BE2C (cell line): ENCODE results near the gene TMPRSS9.
"Not testable (repeated sequence)": the region's sequence is repeated elsewhere in the genome, so short reads cannot be mapped to it uniquely, and the experiment has no call there.

Experiments used
- DNase-seq: peaks from one replicate; pipeline ENCODE4 v3.0.0-alpha.2; 2020
- H3K27me3 ChIP-seq: fragments of 250-450 bp; sonication (Bioruptor Pico); 2 replicates; pipeline ENCODE4 v1.5.1; 2020; ENCODE audit warnings: mild to moderate bottlenecking
- H3K36me3 ChIP-seq: fragments of 250-450 bp; sonication (Bioruptor Pico); 2 replicates; pipeline ENCODE4 v1.5.1; 2020; ENCODE audit warnings: mild to moderate bottlenecking
- H3K4me1 ChIP-seq: fragments of 250-450 bp; sonication (Bioruptor Pico); 2 replicates; pipeline ENCODE4 v1.5.1; 2020
- H3K4me3 ChIP-seq: 2 replicates; pipeline ENCODE4 v1.5.1; 2011; ENCODE audit warnings: low read depth, low read length
- H3K9me3 ChIP-seq: fragments of 250-450 bp; sonication (Bioruptor Pico); 2 replicates; pipeline ENCODE4 v1.5.1; 2020
- CTCF ChIP-seq: IDR thresholded peaks from 2 replicates; pipeline ENCODE4 v1.5.1; 2012; ENCODE audit warnings: mild to moderate bottlenecking, low read depth, low read length

TMPRSS9 gene

GRCh38 chr19:2394054-2394441, 34.0 kb downstream of the TMPRSS9 start:
- DNase-seq, result no peak
- no peak overlapping the region for H3K4me3 ChIP-seq

GRCh38 chr19:2394442-2395292, 34.6 kb downstream of the TMPRSS9 start:
- Histone ChIP-seq H3K4me1 (peaks cover 3% of the 10 kb centered on the region; the same call in 1 of the 2 replicates), H3K9me3 (no peaks in the 10 kb centered on the region), H3K36me3 (no peaks in the 10 kb centered on the region), H3K27me3 (no peaks in the 10 kb centered on the region), H3K4me3 (no peak overlapping the region)
- no peak for TF ChIP-seq CTCF
- DNase-seq, result no peak

More at GRCh38 chr19:2394054-2394441, 34.0 kb downstream of the TMPRSS9 start:
- TF ChIP-seq CTCF, result no peak
- H3K9me3 ChIP-seq, result no peaks in the 10 kb centered on the region
- no peaks in the 10 kb centered on the region for H3K27me3 ChIP-seq
- peaks cover 3% of the 10 kb centered on the region; the same call in 1 of the 2 replicates for H3K4me1 ChIP-seq
- no peaks in the 10 kb centered on the region for H3K36me3 ChIP-seq

DNA sequence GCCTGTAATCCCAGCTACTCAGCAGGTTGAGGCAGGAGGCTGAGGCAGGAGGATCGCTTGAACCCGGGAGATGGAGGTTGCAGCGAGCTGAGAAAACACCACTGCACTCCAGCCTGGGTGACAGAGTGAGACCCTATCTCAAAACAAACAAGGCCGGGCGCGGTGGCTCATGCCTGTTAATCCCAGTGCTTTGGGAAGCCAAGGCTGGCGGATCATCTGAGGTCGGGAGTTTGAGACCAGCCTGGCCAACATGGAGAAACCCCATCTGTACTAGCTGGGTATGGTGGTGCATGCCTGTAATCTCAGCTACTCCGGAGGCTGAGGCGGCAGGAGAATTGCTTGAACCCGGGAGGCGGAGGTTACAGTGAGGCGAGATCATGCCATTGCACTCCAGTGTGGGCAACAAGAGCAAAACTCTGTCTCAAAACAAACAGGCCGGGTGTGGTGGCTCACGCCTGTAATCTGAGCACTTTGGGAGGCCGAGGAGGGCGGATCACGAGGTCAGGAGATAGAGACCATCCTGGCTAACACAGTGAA, 35.3 kb downstream of the TMPRSS9 start:
- not testable (repeated sequence) for H3K36me3 ChIP-seq, H3K4me1 ChIP-seq, H3K4me3 ChIP-seq, H3K9me3 ChIP-seq, H3K27me3 ChIP-seq, DNase-seq

DNA sequence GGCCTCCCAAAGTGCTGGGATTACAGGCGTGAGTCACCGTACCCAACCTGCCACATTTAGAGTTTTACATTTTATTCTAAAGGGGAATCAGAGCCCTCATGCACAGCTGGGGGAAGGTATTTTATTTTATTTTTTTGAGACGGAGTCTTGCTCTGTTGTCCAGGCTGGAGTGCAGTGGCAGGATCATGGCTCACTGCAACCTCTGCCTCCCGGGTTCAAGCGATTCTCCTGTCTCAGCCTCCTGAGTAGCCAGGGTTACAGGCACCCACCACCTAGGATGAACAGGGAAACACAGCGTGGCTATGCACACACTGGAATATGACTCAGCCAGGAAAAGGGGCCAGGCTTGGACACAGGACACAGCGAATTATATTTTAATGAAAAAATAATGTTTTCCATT, 37.1 kb downstream of the TMPRSS9 start:
- not testable (repeated sequence) for H3K4me1 ChIP-seq, H3K27me3 ChIP-seq, DNase-seq, H3K4me3 ChIP-seq, H3K9me3 ChIP-seq, H3K36me3 ChIP-seq

DNA sequence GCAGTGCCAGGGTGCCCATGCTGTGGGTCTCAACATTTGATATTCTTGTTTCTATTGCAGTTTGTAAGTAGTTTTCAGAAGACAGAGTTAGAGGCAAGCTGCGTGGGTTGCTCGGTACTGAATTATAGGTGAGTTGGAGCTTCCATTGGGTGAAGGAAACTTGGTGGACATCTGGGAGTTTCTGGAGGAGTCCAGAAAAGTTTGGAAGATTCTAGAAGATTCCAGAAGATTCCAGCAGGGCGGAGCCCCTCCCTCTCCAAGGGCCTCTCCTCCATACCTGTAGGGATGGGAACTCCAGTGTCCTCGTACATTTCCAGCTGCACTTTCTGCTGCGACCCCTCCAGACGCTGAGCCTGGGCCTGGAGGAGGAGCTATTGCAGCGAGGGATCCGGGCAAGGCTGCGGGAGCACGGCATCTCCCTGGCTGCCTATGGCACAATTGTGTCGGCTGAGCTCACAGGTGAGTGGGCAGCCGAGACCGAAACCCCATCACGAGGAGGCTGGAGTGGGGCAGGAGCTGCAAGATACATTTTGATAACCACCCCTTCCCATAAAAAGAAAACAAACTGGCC, 38.8 kb downstream of the TMPRSS9 start:
- no peaks in the 10 kb centered on the region for H3K36me3 ChIP-seq
- H3K4me3 ChIP-seq, result no peak overlapping the region
- no peak for TF ChIP-seq CTCF
- H3K9me3 ChIP-seq, result no peaks in the 10 kb centered on the region
- no peaks in the 10 kb centered on the region for H3K4me1 ChIP-seq
- no peak for DNase-seq
- H3K27me3 ChIP-seq, result no peaks in the 10 kb centered on the region

GRCh38 chr19:2399582-2399981, 39.5 kb downstream of the TMPRSS9 start:
- Histone ChIP-seq H3K36me3 (no peaks in the 10 kb centered on the region), H3K4me3 (no peak overlapping the region), H3K9me3 (no peaks in the 10 kb centered on the region), H3K27me3 (no peaks in the 10 kb centered on the region), H3K4me1 (no peaks in the 10 kb centered on the region)
- no peak for TF ChIP-seq CTCF
- DNase-seq, result no peak

DNA sequence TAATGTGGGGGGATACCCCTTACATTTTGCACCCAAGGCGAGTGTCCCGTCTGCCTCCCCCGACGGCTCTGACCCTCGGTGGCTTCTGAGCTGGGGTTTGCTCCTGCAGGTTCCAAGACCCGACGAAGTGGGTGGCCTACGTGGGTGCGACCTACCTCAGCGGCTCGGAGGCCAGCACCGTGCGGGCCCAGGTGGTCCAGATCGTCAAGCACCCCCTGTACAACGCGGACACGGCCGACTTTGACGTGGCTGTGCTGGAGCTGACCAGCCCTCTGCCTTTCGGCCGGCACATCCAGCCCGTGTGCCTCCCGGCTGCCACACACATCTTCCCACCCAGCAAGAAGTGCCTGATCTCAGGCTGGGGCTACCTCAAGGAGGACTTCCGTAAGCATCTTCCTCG, 48.2 kb downstream of the TMPRSS9 start:
- H3K4me1 ChIP-seq, result no peaks in the 10 kb centered on the region
- H3K27me3 ChIP-seq, result no peaks in the 10 kb centered on the region
- no peak for TF ChIP-seq CTCF
- no peak overlapping the region for H3K4me3 ChIP-seq
- peaks cover 3% of the 10 kb centered on the region; the same call in 1 of the 2 replicates for H3K9me3 ChIP-seq
- H3K36me3 ChIP-seq, result no peaks in the 10 kb centered on the region
- DNase-seq, result no peak
